ENCODE results near the gene HASPIN. TPM values are rescaled to one million over a fixed set of nuclear protein-coding genes. Genes with fewer than 3 reads are reported as not detected.

HASPIN gene
- total RNA-seq, 4 donors from 2014 or later = 0.13 to 0.15 TPM; not detected in 2

GRCh38 chr17:3679531-3680126 is 44.1 kb upstream of the HASPIN start:
- H3K4me3 ChIP-seq = no peak overlapping the region
- TF ChIP-seq POLR2AphosphoS5 (IDR thresholded peaks at IDR 0.05) = no peak
- no peak for TF ChIP-seq CTCF (IDR thresholded peaks at IDR 0.05)
- no peak for TF ChIP-seq POLR2A (IDR thresholded peaks at IDR 0.05)
- TF ChIP-seq EP300 (IDR thresholded peaks at IDR 0.05) = no peak

GRCh38 chr17:3681057-3681456 is 42.6 kb upstream of the HASPIN start:
- no peaks in the 10 kb centered on the region for H3K9me3 ChIP-seq

More at GRCh38 chr17:3679531-3680126, 44.1 kb upstream of the HASPIN start:
- H3K9me3 ChIP-seq = no peaks in the 10 kb centered on the region
- H3K4me1 ChIP-seq = no peaks in the 10 kb centered on the region
- WGBS, 2 donors (ENCODE audit: low coverage in 1 of 2) = 59 to 67% methylated on average over 7 to 8 of the region's 20 CpGs
- peaks cover 64% of the 10 kb centered on the region for H3K27me3 ChIP-seq
- no peak for ATAC-seq
- no peak overlapping the region for H3K27ac ChIP-seq
- no peaks in the 10 kb centered on the region for H3K36me3 ChIP-seq

GRCh38 chr17:3681565-3681964 is 42.1 kb upstream of the HASPIN start:
- Histone ChIP-seq H3K4me1 (no peaks in the 10 kb centered on the region), H3K27me3 (peaks cover 74% of the 10 kb centered on the region), H3K9me3 (no peaks in the 10 kb centered on the region), H3K27ac (no peak overlapping the region), H3K4me3 (no peak overlapping the region), H3K36me3 (no peaks in the 10 kb centered on the region)
- no peak for ATAC-seq
- TF ChIP-seq POLR2AphosphoS5 (IDR thresholded peaks at IDR 0.05) = no peak
- 75% methylated on average over 4 of the region's 20 CpGs; no CpG with 5 or more reads in 1 of the 2 donors for WGBS, 2 donors (ENCODE audit: low coverage in 1 of 2)

More at GRCh38 chr17:3681057-3681456, 42.6 kb upstream of the HASPIN start:
- ATAC-seq = no peak
- Histone ChIP-seq H3K4me3 (no peak overlapping the region), H3K27me3 (peaks cover 74% of the 10 kb centered on the region), H3K36me3 (no peaks in the 10 kb centered on the region), H3K4me1 (no peaks in the 10 kb centered on the region), H3K27ac (no peak overlapping the region)
- WGBS, 2 donors (ENCODE audit: low coverage in 1 of 2) = 60 to 78% methylated on average over 1 to 3 of the region's 12 CpGs
- no peak for TF ChIP-seq POLR2AphosphoS5 (IDR thresholded peaks at IDR 0.05)
- TF ChIP-seq CTCF (IDR thresholded peaks at IDR 0.05) = no peak
- TF ChIP-seq POLR2A (IDR thresholded peaks at IDR 0.05) = no peak
- no peak for TF ChIP-seq EP300 (IDR thresholded peaks at IDR 0.05)

- Histone ChIP-seq H3K27me3 (peaks cover 74% of the 10 kb centered on the region), H3K27ac (no peak overlapping the region), H3K36me3 (no peaks in the 10 kb centered on the region), H3K9me3 (no peaks in the 10 kb centered on the region), H3K4me3 (no peak overlapping the region), H3K4me1 (no peaks in the 10 kb centered on the region)
- no peak for ATAC-seq
- TF ChIP-seq POLR2AphosphoS5 (IDR thresholded peaks at IDR 0.05) = no peak
- TF ChIP-seq CTCF (IDR thresholded peaks at IDR 0.05) = no peak
- TF ChIP-seq EP300 (IDR thresholded peaks at IDR 0.05) = no peak
- no peak for TF ChIP-seq POLR2A (IDR thresholded peaks at IDR 0.05)
- WGBS, 2 donors (ENCODE audit: low coverage in 1 of 2) = 69% methylated on average over 3 of the region's 12 CpGs; no CpG with 5 or more reads in 1 of the 2 donors
Measured at GRCh38 chr17:3682033-3682432, 41.7 kb upstream of the HASPIN start.

GRCh38 chr17:3683054-3683511 is 40.6 kb upstream of the HASPIN start:
- no peak overlapping the region for H3K4me3 ChIP-seq
- peaks cover 70% of the 10 kb centered on the region for H3K27me3 ChIP-seq
- peak in 3 of 4 experiments; percentile 53 to 81 (median 63) for TF ChIP-seq CTCF (IDR thresholded peaks at IDR 0.05)
- TF ChIP-seq POLR2A (IDR thresholded peaks at IDR 0.05) = no peak
- 0 to 23% methylated on average over 1 to 6 of the region's 10 CpGs for WGBS, 2 donors (ENCODE audit: low coverage in 1 of 2)
- H3K36me3 ChIP-seq = no peaks in the 10 kb centered on the region
- H3K27ac ChIP-seq = no peak overlapping the region
- no peak for ATAC-seq
- no peaks in the 10 kb centered on the region for H3K9me3 ChIP-seq
- no peaks in the 10 kb centered on the region for H3K4me1 ChIP-seq

All from gastroesophageal sphincter (tissue), 4 donors.